ENCODE results near the gene ZFP90.

ZFP90 gene

GRCh38 chr16:68577352-68577853, 38.3 kb downstream of the ZFP90 start:
- Histone ChIP-seq H3K4me1 (no peaks in the 10 kb centered on the region), H3K9me3 (no peaks in the 10 kb centered on the region; the same call in 1 of the 2 replicates), H3K36me3 (no peaks in the 10 kb centered on the region), H3K4me3 (ENCODE audit: low read depth, low read length) (no peak overlapping the region), H3K27me3 (no peaks in the 10 kb centered on the region)
- no peak for DNase-seq
- TF ChIP-seq CTCF (IDR thresholded peaks at IDR 0.05; ENCODE audit: low read depth, low read length) = no peak

- H3K9me3 ChIP-seq = no peaks in the 10 kb centered on the region; the same call in 1 of the 2 replicates
- no peak overlapping the region for H3K4me3 ChIP-seq (ENCODE audit: low read depth, low read length)
- DNase-seq = peak; percentile 72
- H3K4me1 ChIP-seq = no peaks in the 10 kb centered on the region
- no peaks in the 10 kb centered on the region for H3K36me3 ChIP-seq
- no peaks in the 10 kb centered on the region for H3K27me3 ChIP-seq
- TF ChIP-seq CTCF (IDR thresholded peaks at IDR 0.05; ENCODE audit: low read depth, low read length) = peak; percentile 68
Measured at GRCh38 chr16:68590201-68590994, 51.3 kb downstream of the ZFP90 start.

GRCh38 chr16:68592466-68593337, 53.6 kb downstream of the ZFP90 start:
- Histone ChIP-seq H3K4me3 (ENCODE audit: low read depth, low read length) (no peak overlapping the region), H3K4me1 (no peaks in the 10 kb centered on the region), H3K9me3 (no peaks in the 10 kb centered on the region; the same call in 1 of the 2 replicates), H3K36me3 (no peaks in the 10 kb centered on the region), H3K27me3 (no peaks in the 10 kb centered on the region)
- DNase-seq = no peak
- peak; percentile 48 for TF ChIP-seq CTCF (IDR thresholded peaks at IDR 0.05; ENCODE audit: low read depth, low read length)

GRCh38 chr16:68596266-68596665, 57.2 kb downstream of the ZFP90 start:
- no peak for DNase-seq
- H3K27me3 ChIP-seq = no peaks in the 10 kb centered on the region
- no peaks in the 10 kb centered on the region for H3K4me1 ChIP-seq
- no peaks in the 10 kb centered on the region for H3K9me3 ChIP-seq
- no peaks in the 10 kb centered on the region for H3K36me3 ChIP-seq
- no peak overlapping the region for H3K4me3 ChIP-seq (ENCODE audit: low read depth, low read length)
- TF ChIP-seq CTCF (IDR thresholded peaks at IDR 0.05; ENCODE audit: low read depth, low read length) = no peak

GRCh38 chr16:68599586-68599985, 60.5 kb downstream of the ZFP90 start:
- Histone ChIP-seq H3K36me3 (no peaks in the 10 kb centered on the region), H3K4me1 (no peaks in the 10 kb centered on the region), H3K9me3 (no peaks in the 10 kb centered on the region), H3K4me3 (ENCODE audit: low read depth, low read length) (no peak overlapping the region), H3K27me3 (no peaks in the 10 kb centered on the region)
- DNase-seq = no peak
- no peak for TF ChIP-seq CTCF (IDR thresholded peaks at IDR 0.05; ENCODE audit: low read depth, low read length)
